GM12878 (cell line): ENCODE results near the gene U2AF2. TPM values are rescaled to one million over a fixed set of nuclear protein-coding genes. Genes with fewer than 3 reads are reported as not detected.

Source experiments
- ATAC-seq: fragments of 200-7000 bp; cut with Tn5 transposase; 3 replicates; pipeline ENCODE4 v1.9.1; 2020; ENCODE audit warnings: mild to moderate bottlenecking, moderate library complexity
- BruUV-seq: library from RNA; stranded (reverse); fragments of 400-500 nt; replicated peaks from 2 replicates; lab custom pipeline; 2021; lab: Mats Ljungman, UMichigan
- CTCF ChIA-PET: fragments of 300-600 bp; sonication (Branson Sonifier 250); formaldehyde crosslinking; extraction: SDS; loops from one replicate; lab custom pipeline; 2021; ENCODE audit warnings: inconsistent platforms; lab: Yijun Ruan, JAX
- POLR2A ChIA-PET: fragments of 350-600 bp; formaldehyde crosslinking; extraction: SDS; loops from one replicate; lab custom pipeline; 2021; ENCODE audit warnings: inconsistent platforms; lab: Charles Lee
- RAD21 ChIA-PET: fragments of 300-600 bp; sonication (Branson Sonifier 250); formaldehyde crosslinking; loops from one replicate; lab custom pipeline; 2023; ENCODE audit warnings: antibody characterized with exemption; ENCODE audit not compliant: unreplicated experiment; lab: Charles Lee
- SMC1A ChIA-PET: fragments of 300-600 bp; sonication (Branson Sonifier 250); formaldehyde crosslinking; loops from one replicate; lab custom pipeline; 2023; ENCODE audit not compliant: unreplicated experiment, uncharacterized antibody; lab: Charles Lee
- DNase-seq: peaks from one replicate; pipeline ENCODE4 v3.0.0-alpha.2; 2011; ENCODE audit warnings: low read depth, low spot score
- FAIRE-seq: peaks from 3 replicates; lab custom pipeline; 2011; peaks lifted over from hg19 to GRCh38; lab: Jason Lieb, UNC
- H2AFZ ChIP-seq: 2 replicates; pipeline ENCODE4 v1.6.0; 2011; ENCODE audit warnings: low read depth, low read length, control low read depth; ENCODE audit not compliant: control insufficient read depth
- H3K27ac ChIP-seq: 2 replicates; pipeline ENCODE4 v1.5.1; 2011; ENCODE audit warnings: control low read depth; ENCODE audit not compliant: control insufficient read depth, insufficient read depth
- H3K27me3 ChIP-seq, 2 experiments: replicated peaks in 1 of 2; 2 replicates each; pipeline versions ENCODE4 v1.6.0 to v1.6.1; 2011; ENCODE audit warnings: low read length in 1 of 2; ENCODE audit not compliant: control insufficient read depth in 2 of 2, insufficient read depth in 2 of 2
- H3K36me3 ChIP-seq, 2 experiments: 2 replicates each; pipeline ENCODE4 v1.5.1; 2011; ENCODE audit warnings: low read length in 1 of 2; ENCODE audit not compliant: control insufficient read depth in 2 of 2, insufficient read depth in 2 of 2
- H3K4me1 ChIP-seq: 2 replicates; pipeline ENCODE4 v1.6.1; 2011; ENCODE audit warnings: mild to moderate bottlenecking, low read length, moderate library complexity, mixed read lengths; ENCODE audit not compliant: control insufficient read depth, insufficient read depth
- H3K4me2 ChIP-seq: 2 replicates; pipeline ENCODE4 v1.6.0; 2011; ENCODE audit warnings: control low read depth; ENCODE audit not compliant: control insufficient read depth, insufficient read depth
- H3K4me3 ChIP-seq: fragments of 200-600 bp; sonication (generic); 2 replicates; pipeline ENCODE4 v1.5.1; 2016
- H3K79me2 ChIP-seq: 2 replicates; pipeline ENCODE4 v1.6.0; 2011; ENCODE audit warnings: low read length; ENCODE audit not compliant: control insufficient read depth, insufficient read depth
- H3K9ac ChIP-seq: 2 replicates; pipeline ENCODE4 v1.8.0; 2011; ENCODE audit warnings: low read length, control low read depth, mixed read lengths; ENCODE audit not compliant: control insufficient read depth, insufficient read depth
- H3K9me3 ChIP-seq: replicated peaks from 3 replicates; pipeline ENCODE4 v1.5.1; 2011; ENCODE audit warnings: mild to moderate bottlenecking, low read length; ENCODE audit not compliant: control insufficient read depth, insufficient read depth
- H4K20me1 ChIP-seq: 2 replicates; pipeline ENCODE4 v1.6.0; 2011; ENCODE audit not compliant: control insufficient read depth, insufficient read depth
- IRF4 ChIP-seq: IDR thresholded peaks from 2 replicates; pipeline ENCODE4 v1.6.1; 2011; ENCODE audit warnings: low read depth, low read length
- LARP7 ChIP-seq: fragments of 450-650 bp; IDR thresholded peaks from 2 replicates; pipeline ENCODE4 v1.6.1; 2017; ENCODE audit warnings: mild to moderate bottlenecking
- NFIC ChIP-seq: IDR thresholded peaks from 2 replicates; pipeline ENCODE4 v1.6.1; 2012; ENCODE audit warnings: low read depth, mild to moderate bottlenecking, inconsistent platforms, low read length, moderate library complexity
- NFYA ChIP-seq: IDR thresholded peaks from 2 replicates; pipeline ENCODE4 v1.6.1; 2011; ENCODE audit warnings: low read depth, mild to moderate bottlenecking, low read length, improper control_type of control experiment, borderline replicate concordance
- PML ChIP-seq: IDR thresholded peaks from 2 replicates; pipeline ENCODE4 v1.6.1; 2012; ENCODE audit warnings: low read length, inconsistent platforms
- RAD51 ChIP-seq: fragments of 450-650 bp; IDR thresholded peaks from 2 replicates; pipeline ENCODE4 v1.6.1; 2016; ENCODE audit warnings: moderate library complexity, mild to moderate bottlenecking, inconsistent platforms
- RUNX3 ChIP-seq: IDR thresholded peaks from 2 replicates; pipeline ENCODE4 v1.6.1; 2012; ENCODE audit warnings: low read length, inconsistent platforms
- SMAD1 ChIP-seq: fragments of 450-650 bp; IDR thresholded peaks from 2 replicates; pipeline ENCODE4 v1.6.1; 2018; ENCODE audit warnings: mild to moderate bottlenecking, low read depth; ENCODE audit not compliant: partially characterized antibody
- SMC3 ChIP-seq: IDR thresholded peaks from 2 replicates; pipeline ENCODE4 v1.6.1; 2011; ENCODE audit warnings: low read length, improper control_type of control experiment, borderline replicate concordance
- SUZ12 ChIP-seq: fragments of 200-600 bp; sonication (generic); IDR thresholded peaks from one replicate; pipeline ENCODE4 v1.6.1; 2018; ENCODE audit warnings: antibody characterized with exemption, mild to moderate bottlenecking; ENCODE audit not compliant: unreplicated experiment
- TBL1XR1 ChIP-seq: IDR thresholded peaks from 2 replicates; pipeline ENCODE4 v1.6.1; 2012; ENCODE audit warnings: low read depth, low read length, improper control_type of control experiment
- WGBS: methylation state at CpG from one replicate; pipeline ENCODE4 v1.1.6; 2016; ENCODE audit warnings: low lambda C conversion rate; ENCODE audit not compliant: insufficient replicate concordance, insufficient coverage; ENCODE audit errors: missing lambda C conversion rate; 5-methylcytosine and 5-hydroxymethylcytosine counted together
- in situ Hi-C: fragments of 300-500 bp; cut with MboI; formaldehyde crosslinking; loops from 9 replicates; pipeline ENCODE4 v1.14.3; 2018; ENCODE audit warnings: mixed read lengths
- intact Hi-C: fragments of 100-400 bp; cut with micrococcal nuclease; formaldehyde crosslinking; loops from one replicate; pipeline ENCODE4 v1.14.2; 2022; ENCODE audit not compliant: unreplicated experiment
- polyA plus RNA-seq, 11 experiments: library from polyadenylated mRNA; depleted of rRNA in 4 of 11; unstranded in 6 of 11; stranded (reverse) in 5 of 11; fragments of >200 nt; fragmentation: Nextera tagmentation in 4 of 11; fragmentation: Illumina TruSeq in 1 of 11; extraction: Ambion mirVana in 4 of 11; extraction: Trizol in 1 of 11; gene quantifications; 1 replicate in 1 of 11; 2 replicates in 10 of 11; pipeline versions ENCODE4 v1.2.1 to v1.2.3, GENCODE V29; 2011 to 2016; ENCODE audit warnings: inconsistent platforms in 2 of 11, missing spikeins in 2 of 11, low read depth in 1 of 11
- total RNA-seq, 4 experiments: library from RNA; depleted of rRNA in 3 of 4; stranded (reverse); fragments of >200 nt in 3 of 4; fragmentation: Illumina TruSeq in 1 of 4; extraction: Trizol in 1 of 4; gene quantifications; 2 replicates each; pipeline versions ENCODE4 v1.2.1 to v1.2.3, GENCODE V29; 2013 to 2021
- TF ChIP-seq, protein P1 (sequence below): IDR thresholded peaks from 2 replicates; pipeline ENCODE4 v1.6.1; 2011; ENCODE audit warnings: borderline replicate concordance, low read depth, mild to moderate bottlenecking, moderate library complexity, mixed read lengths, low read length; ENCODE audit not compliant: insufficient read depth; ENCODE audit errors: extremely low read length
- TF ChIP-seq, protein P2 (sequence below): fragments of 450-650 bp; IDR thresholded peaks from 2 replicates; pipeline ENCODE4 v1.6.1; 2016; ENCODE audit warnings: mild to moderate bottlenecking

Gene U2AF2
- total and polyA plus RNA-seq, 10 of the 15 experiments (the other 5 are each of a cell fraction or from before 2014, with no cell fraction given): 3.0 to 338 (median 130) TPM

DNA sequence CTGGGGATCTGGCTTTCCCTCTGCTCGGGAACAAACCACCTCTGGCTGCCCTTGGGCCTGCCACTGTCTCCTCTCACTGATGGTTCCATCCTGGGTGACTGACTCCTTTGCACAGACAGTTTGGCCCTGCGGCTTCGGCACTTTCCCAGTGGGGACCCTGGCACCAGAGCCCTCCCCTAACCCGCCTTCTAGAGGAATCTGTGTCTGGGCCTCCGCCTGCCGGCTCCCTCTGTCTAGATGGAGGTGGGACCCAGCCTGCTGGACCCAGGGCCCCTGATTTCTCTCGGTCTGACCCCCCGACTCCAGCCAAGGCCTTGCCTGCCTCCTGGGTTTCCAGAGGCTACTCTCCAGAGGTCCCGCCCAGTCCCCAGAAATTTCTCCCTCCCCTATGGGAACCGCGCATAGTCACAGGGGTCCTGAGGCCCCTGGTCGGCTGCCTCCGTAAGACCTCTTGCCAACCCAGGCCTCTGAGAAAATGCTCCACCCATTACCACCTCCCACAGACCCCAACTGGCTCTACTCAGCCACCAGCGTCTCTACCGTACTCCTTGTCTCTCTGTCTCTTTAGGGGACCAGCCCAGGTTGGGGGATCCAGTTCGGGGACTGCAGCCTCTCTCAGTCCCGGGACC, 4.1 kb upstream of the U2AF2 start:
- H3K79me2 ChIP-seq: peaks cover 35% of the 10 kb centered on the region
- RAD21 ChIA-PET: interaction anchor here (1.0 to 4.4 kb wide), 2 partner anchors 13 to 18 kb away, joined by 3 to 36 read pairs; no protein-coding TSS in a partner anchor
- FAIRE-seq (no peak), ATAC-seq (no peak), DNase-seq (no peak)
- no peaks in the 10 kb centered on the region for H4K20me1 ChIP-seq
- SMC1A ChIA-PET: no interaction called here
- intact Hi-C loops (no loop called here), in situ Hi-C loops (loop anchor here (5.0 to 25.0 kb wide), 3 partner anchors 662 to 1513 kb away; partner anchors contain the start of genes CNOT3, LENG9 and ZSCAN5A)
- BruUV-seq: no TSS peak
- H3K4me2 ChIP-seq: peak overlapping the region; percentile 95; the same call in 1 of the 2 replicates
- no peak overlapping the region; the same call in 1 of the 2 replicates for H3K4me3 ChIP-seq
- peak overlapping the region; percentile 46; the same call in 1 of the 2 replicates for H3K27ac ChIP-seq
- peaks cover 14% of the 10 kb centered on the region for H3K4me1 ChIP-seq
- no peaks in the 10 kb centered on the region for H3K27me3 ChIP-seq
- H2AFZ ChIP-seq: no peak overlapping the region
- POLR2A ChIA-PET: interaction anchor here (1.0 kb wide), 1 partner anchor 9 kb away, joined by 3 read pairs; no protein-coding TSS in a partner anchor
- TF ChIP-seq RUNX3 (no peak), SMC3 (no peak), NFIC (no peak)
- CTCF ChIA-PET: interaction anchor here (1.0 to 4.8 kb wide), 2 partner anchors 13 to 18 kb away, joined by 10 to 28 read pairs; no protein-coding TSS in a partner anchor
- WGBS: 92% methylated on average over 13 of the region's 17 CpGs
- no peaks in the 10 kb centered on the region for H3K9me3 ChIP-seq
- H3K9ac ChIP-seq: peak overlapping the region; percentile 22; the same call in 1 of the 2 replicates
- peaks cover 0 to 1% of the 10 kb centered on the region in 2 experiments; a peak in 2 of 4 replicates for H3K36me3 ChIP-seq

DNA sequence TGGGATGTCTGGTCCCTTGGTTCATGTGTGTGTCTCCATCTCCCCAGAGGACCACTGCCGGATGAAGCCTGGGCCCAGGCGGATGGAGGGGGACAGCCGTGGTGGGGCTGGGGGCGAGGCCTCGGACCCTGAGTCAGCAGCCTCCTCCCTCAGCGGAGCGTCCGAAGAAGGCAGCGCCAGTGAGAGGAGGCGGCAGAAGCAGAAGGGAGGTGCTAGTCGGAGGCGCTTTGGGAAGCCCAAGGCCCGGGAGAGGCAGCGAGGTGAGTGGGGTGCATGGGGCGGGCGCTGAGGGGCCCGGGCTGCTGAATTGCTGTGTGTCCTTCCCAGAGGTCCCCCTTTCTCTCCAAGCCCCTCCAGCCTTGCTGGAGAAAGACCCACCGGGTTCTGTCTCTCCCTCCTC, 3.6 kb upstream of the U2AF2 start:
- FAIRE-seq: no peak
- in situ Hi-C loops: loop anchor here (5.0 to 25.0 kb wide), 3 partner anchors 661 to 1514 kb away; partner anchors contain the start of genes CNOT3, LENG9 and ZSCAN5A
- WGBS: 85% methylated on average over 16 of the region's 18 CpGs
- TF ChIP-seq TBL1XR1 (no peak), NFIC (no peak), SUZ12 (no peak), SMAD1 (no peak), LARP7 (no peak), IRF4 (no peak), PML (no peak), RAD51 (no peak), NFYA (no peak)
- TF ChIP-seq, protein P1, sequence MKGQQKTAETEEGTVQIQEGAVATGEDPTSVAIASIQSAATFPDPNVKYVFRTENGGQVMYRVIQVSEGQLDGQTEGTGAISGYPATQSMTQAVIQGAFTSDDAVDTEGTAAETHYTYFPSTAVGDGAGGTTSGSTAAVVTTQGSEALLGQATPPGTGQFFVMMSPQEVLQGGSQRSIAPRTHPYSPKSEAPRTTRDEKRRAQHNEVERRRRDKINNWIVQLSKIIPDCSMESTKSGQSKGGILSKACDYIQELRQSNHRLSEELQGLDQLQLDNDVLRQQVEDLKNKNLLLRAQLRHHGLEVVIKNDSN: no peak
- TF ChIP-seq, protein P2, sequence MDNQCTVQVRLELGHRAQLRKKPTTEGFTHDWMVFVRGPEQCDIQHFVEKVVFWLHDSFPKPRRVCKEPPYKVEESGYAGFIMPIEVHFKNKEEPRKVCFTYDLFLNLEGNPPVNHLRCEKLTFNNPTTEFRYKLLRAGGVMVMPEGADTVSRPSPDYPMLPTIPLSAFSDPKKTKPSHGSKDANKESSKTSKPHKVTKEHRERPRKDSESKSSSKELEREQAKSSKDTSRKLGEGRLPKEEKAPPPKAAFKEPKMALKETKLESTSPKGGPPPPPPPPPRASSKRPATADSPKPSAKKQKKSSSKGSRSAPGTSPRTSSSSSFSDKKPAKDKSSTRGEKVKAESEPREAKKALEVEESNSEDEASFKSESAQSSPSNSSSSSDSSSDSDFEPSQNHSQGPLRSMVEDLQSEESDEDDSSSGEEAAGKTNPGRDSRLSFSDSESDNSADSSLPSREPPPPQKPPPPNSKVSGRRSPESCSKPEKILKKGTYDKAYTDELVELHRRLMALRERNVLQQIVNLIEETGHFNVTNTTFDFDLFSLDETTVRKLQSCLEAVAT: no peak

More for the DNA sequence above, 3.6 kb upstream of the U2AF2 start:
- intact Hi-C loops: no loop called here
- Histone ChIP-seq H3K4me1 (peaks cover 14% of the 10 kb centered on the region), H3K4me2 (no peak overlapping the region), H3K9ac (no peak overlapping the region), H4K20me1 (no peaks in the 10 kb centered on the region), H3K4me3 (no peak overlapping the region), H3K9me3 (no peaks in the 10 kb centered on the region), H3K36me3 (peaks cover 0 to 1% of the 10 kb centered on the region in 2 experiments; a peak in 2 of 4 replicates), H3K27ac (no peak overlapping the region), H3K79me2 (peaks cover 40% of the 10 kb centered on the region), H2AFZ (no peak overlapping the region), H3K27me3 (no peaks in the 10 kb centered on the region)
- no peak for ATAC-seq
- ChIA-PET SMC1A (no interaction called here), POLR2A (no interaction called here), RAD21 (no interaction called here), CTCF (no interaction called here)
- no peak for DNase-seq
- no TSS peak for BruUV-seq
